Mesothelial cell of epicardium (in vitro differentiated cells): Measurements from ENCODE around the gene HYAL1. TPM values are rescaled to one million over a fixed set of nuclear protein-coding genes. Genes with fewer than 3 reads are reported as not detected.

Experiments used
- DNase-seq, 2 experiments: peaks; one replicate each; pipeline ENCODE4 v3.0.0; 2021; ENCODE audit warnings: low spot score in 2 of 2; ENCODE audit not compliant: unreplicated experiment in 2 of 2
- H3K27ac Mint-ChIP-seq: 2 replicates; pipeline ENCODE4 v1.8.0; 2021; ENCODE audit warnings: mixed read lengths
- H3K27me3 Mint-ChIP-seq: 2 replicates; pipeline ENCODE4 v1.8.0; 2021; ENCODE audit warnings: low read depth, mixed read lengths
- H3K36me3 Mint-ChIP-seq: 2 replicates; pipeline ENCODE4 v1.8.0; 2021; ENCODE audit warnings: mixed read lengths
- H3K4me1 Mint-ChIP-seq: 2 replicates; pipeline ENCODE4 v1.8.0; 2021; ENCODE audit warnings: mixed read lengths
- H3K4me3 Mint-ChIP-seq: 2 replicates; pipeline ENCODE4 v1.8.0; 2021; ENCODE audit warnings: mild to moderate bottlenecking, moderate library complexity, mixed read lengths
- H3K9me3 Mint-ChIP-seq: 2 replicates; pipeline ENCODE4 v1.8.0; 2021; ENCODE audit warnings: mixed read lengths
- CTCF ChIP-seq: fragments of 200-600 bp; sonication (generic); IDR thresholded peaks from one replicate; pipeline ENCODE4 v1.5.0; 2021; ENCODE audit warnings: antibody characterized with exemption; ENCODE audit not compliant: unreplicated experiment
- total RNA-seq: library from RNA; stranded (reverse); gene quantifications from 3 replicates; pipeline ENCODE4 v1.2.1, GENCODE V29; 2021

Gene HYAL1
- total RNA-seq: 2.4 to 3.5 TPM (median 2.7 TPM) in 3 replicates

DNA sequence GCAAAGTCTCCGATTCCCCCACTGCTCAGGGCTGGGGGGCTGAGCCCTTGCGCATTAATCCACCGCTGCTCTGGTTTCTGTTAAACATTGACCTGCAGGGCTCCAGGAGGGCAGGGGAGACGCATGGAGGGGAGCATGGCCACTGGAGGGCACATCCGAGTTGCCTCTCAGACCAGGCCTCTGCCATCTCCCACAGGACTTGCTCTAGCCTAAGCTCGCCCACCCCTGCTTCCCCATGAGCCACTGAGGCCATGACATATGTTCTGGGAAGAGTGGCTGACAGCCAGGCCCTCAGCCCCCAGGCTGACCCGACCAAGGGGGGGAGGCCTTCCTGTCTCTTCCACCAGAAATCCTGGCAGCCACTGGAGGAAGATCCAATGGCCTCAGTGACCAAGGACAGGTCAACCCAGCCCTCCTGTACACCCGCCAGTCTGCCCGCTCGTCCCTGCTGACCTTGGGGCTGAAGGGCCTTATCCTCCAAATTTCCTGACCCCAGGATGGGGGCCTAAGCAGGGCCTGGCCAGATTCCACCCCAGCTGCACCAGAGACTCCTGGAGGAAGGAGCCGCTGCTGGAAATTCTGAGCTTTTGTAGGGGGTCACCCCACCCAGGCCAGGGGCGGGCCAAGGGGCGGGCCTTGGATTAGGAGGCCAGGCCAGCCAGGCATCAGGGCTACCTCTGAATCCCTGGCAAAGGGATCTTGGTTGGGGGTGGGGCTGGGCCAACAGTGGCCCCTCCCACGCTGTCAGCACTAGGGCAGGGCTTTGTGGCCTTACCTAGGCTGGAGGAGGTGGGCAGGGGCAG lies at the start of gene HYAL1:
Gene HYAL1 (minus strand): TSS at position 562 of the 803 bp plus-strand sequence. CDS start 618 bp downstream, outside the sequence.
- no peaks in the 10 kb centered on the region for H3K9me3 Mint-ChIP-seq
- H3K4me3 Mint-ChIP-seq: no peak within 1 kb of the TSS
- DNase-seq: no peak
- peak within 1 kb of the TSS; percentile 50 for H3K27ac Mint-ChIP-seq
- no peak for TF ChIP-seq CTCF
- H3K27me3 Mint-ChIP-seq: no peaks in the 10 kb centered on the region
- no peaks in the 10 kb centered on the region for H3K36me3 Mint-ChIP-seq
- H3K4me1 Mint-ChIP-seq: peaks cover 23% of the 10 kb centered on the region

GRCh38 chr3:50352781-50353180 lies 49.4 kb upstream of the HYAL1 start:
- TF ChIP-seq CTCF: no peak
- Mint-ChIP-seq H3K27ac (no peak overlapping the region), H3K9me3 (no peaks in the 10 kb centered on the region), H3K4me3 (no peak overlapping the region), H3K36me3 (no peaks in the 10 kb centered on the region), H3K27me3 (no peaks in the 10 kb centered on the region), H3K4me1 (peaks cover 33% of the 10 kb centered on the region)
- no peak for DNase-seq

DNA sequence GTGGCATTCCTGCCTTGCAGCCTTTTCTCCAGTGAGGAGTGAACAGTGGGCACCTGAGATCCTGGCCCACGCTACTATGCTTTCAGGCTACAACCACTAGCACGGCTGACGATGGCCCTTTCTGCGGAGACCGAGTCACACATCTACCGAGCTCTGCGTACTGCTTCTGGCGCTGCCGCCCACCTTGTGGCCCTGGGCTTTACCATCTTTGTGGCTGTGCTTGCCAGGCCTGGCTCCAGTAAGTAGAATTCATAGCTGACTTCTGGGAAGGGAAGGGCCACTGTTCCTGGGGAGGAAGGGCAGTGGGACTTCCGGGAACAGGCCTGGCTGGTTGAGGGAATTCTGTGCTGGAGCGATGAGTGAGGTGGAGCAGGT lies 47.9 kb upstream of the HYAL1 start:
- no peaks in the 10 kb centered on the region for H3K9me3 Mint-ChIP-seq
- peak overlapping the region; percentile 89 for H3K27ac Mint-ChIP-seq
- H3K27me3 Mint-ChIP-seq: no peaks in the 10 kb centered on the region
- H3K36me3 Mint-ChIP-seq: no peaks in the 10 kb centered on the region
- peak overlapping the region; percentile 95 for H3K4me3 Mint-ChIP-seq
- no peak for DNase-seq
- peaks cover 22% of the 10 kb centered on the region for H3K4me1 Mint-ChIP-seq
- TF ChIP-seq CTCF: no peak

GRCh38 chr3:50350527-50351322 lies 47.4 kb upstream of the HYAL1 start, which contains the start of the genes CYB561D2 and NPRL2:
Gene CYB561D2 (plus strand): TSS chr3:50350862. CDS start chr3:50351434, 572 bp downstream.
Gene NPRL2 (minus strand): TSS chr3:50350775. CDS start chr3:50350652, 123 bp downstream.
- H3K4me3 Mint-ChIP-seq: peak within 1 kb of the TSS; percentile 95
- no peaks in the 10 kb centered on the region for H3K9me3 Mint-ChIP-seq
- DNase-seq: peak; percentile 88 to 96
- TF ChIP-seq CTCF: no peak
- peaks cover 4% of the 10 kb centered on the region for H3K27me3 Mint-ChIP-seq
- no peaks in the 10 kb centered on the region for H3K36me3 Mint-ChIP-seq
- H3K4me1 Mint-ChIP-seq: peaks cover 24% of the 10 kb centered on the region
- peak within 1 kb of the TSS; percentile 89 for H3K27ac Mint-ChIP-seq

DNA sequence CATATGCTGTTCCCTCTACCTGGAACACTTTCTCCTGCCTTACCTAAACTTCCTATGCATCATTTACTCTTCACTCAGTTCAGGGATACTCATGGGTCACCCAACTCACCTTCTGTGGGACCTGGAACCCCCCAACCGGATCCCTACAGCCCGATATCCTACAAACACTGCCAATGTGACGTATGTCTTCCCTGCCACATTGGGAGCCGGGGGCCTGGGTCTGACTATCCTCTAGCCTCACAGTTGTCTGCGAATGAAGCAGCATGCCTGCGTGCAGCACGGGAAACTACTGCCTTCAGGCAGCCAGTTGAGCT lies 46.8 kb upstream of the HYAL1 start:
- no peak for TF ChIP-seq CTCF
- Mint-ChIP-seq H3K9me3 (no peaks in the 10 kb centered on the region), H3K27me3 (peaks cover 9% of the 10 kb centered on the region), H3K27ac (peak overlapping the region; percentile 89), H3K4me1 (peaks cover 24% of the 10 kb centered on the region), H3K4me3 (peak overlapping the region; percentile 95), H3K36me3 (no peaks in the 10 kb centered on the region)
- DNase-seq: no peak
